Keratinocyte (primary cell): Measurements from ENCODE around the gene NECTIN4.

ENCODE experiments used
- EZH2 ChIP-seq: IDR thresholded peaks from one replicate; pipeline ENCODE4 v1.6.1; 2012; ENCODE audit warnings: inconsistent platforms, mild to moderate bottlenecking, low read length, moderate library complexity
- TF ChIP-seq, protein P1 (sequence below), 3 experiments: IDR thresholded peaks in 1 of 3; conservative IDR thresholded peaks in 1 of 3; optimal IDR thresholded peaks in 1 of 3; 2 replicates in 2 of 3; 3 replicates in 1 of 3; pipeline versions ENCODE3 to v1.5.1; 2011; ENCODE audit warnings: low read length in 3 of 3, mild to moderate bottlenecking in 3 of 3, moderate library complexity in 2 of 3, control low read depth in 1 of 3, inconsistent platforms in 1 of 3; ENCODE audit not compliant: insufficient read depth in 2 of 3; ENCODE audit errors: extremely low read depth in 1 of 3

DNA sequence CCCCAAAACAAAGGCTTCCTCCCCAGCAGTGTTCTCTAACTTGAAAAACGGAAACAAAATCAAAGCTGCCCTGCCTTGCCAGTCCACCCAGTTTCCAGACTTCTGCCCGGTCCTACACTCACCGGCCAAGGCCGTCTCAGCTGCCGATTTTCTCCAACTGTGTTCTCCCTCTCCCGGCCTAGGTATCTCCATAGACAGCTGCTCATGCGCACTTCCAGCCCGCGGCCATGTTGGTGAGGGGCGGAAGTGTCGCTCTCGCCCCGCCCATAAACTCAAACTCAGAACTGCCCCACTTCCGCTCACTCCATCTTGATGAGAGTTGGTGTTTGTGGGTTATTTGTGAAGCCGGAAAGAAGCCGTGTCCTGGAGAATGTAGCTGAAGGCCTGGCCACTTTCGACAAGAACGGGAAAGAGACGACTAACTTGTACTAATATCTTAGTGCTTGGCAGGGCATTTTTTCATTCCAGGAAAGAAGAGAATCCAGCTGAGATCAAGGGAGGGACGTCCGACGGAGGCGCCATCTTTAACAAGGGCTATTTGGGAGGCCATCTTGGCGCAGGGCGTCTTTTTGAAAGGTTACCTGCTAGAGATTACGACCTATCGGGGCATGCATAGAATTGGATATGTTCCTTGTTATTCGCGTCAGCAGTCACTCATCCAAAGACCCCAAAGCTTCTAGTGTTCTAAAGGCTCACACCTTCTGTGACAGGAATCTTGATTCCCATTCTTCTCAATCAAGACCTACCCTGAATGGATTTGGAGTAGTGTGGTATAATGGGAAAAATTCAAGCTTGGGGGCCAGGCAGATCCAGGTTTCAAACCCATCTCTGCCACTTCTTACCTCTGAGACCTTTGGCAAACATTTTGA, 43.4 kb downstream of the NECTIN4 start, which contains the start of gene USF1:
- TF ChIP-seq, protein P1, sequence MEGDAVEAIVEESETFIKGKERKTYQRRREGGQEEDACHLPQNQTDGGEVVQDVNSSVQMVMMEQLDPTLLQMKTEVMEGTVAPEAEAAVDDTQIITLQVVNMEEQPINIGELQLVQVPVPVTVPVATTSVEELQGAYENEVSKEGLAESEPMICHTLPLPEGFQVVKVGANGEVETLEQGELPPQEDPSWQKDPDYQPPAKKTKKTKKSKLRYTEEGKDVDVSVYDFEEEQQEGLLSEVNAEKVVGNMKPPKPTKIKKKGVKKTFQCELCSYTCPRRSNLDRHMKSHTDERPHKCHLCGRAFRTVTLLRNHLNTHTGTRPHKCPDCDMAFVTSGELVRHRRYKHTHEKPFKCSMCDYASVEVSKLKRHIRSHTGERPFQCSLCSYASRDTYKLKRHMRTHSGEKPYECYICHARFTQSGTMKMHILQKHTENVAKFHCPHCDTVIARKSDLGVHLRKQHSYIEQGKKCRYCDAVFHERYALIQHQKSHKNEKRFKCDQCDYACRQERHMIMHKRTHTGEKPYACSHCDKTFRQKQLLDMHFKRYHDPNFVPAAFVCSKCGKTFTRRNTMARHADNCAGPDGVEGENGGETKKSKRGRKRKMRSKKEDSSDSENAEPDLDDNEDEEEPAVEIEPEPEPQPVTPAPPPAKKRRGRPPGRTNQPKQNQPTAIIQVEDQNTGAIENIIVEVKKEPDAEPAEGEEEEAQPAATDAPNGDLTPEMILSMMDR (optimal IDR thresholded peaks at IDR 0.05 in 1 of 3, IDR thresholded peaks at IDR 0.05 in 1 of 3, conservative IDR thresholded peaks at IDR 0.05 in 1 of 3; ENCODE audit: extremely low read depth in 1 of 3, insufficient read depth in 2 of 3, low read length in 3 of 3): no peak
- TF ChIP-seq EZH2: no peak
